NCI-H1105 treated with DMSO at 0.1 percent for 48 hours (cell line): ENCODE measurements around the gene AUTS2.
"Not testable (repeated sequence)": the region's sequence is repeated elsewhere in the genome, so short reads cannot be mapped to it uniquely, and the experiment has no call there.

Experiments
- DNase-seq: peaks from one replicate; lab custom pipeline; 2025; lab: John Stamatoyannopoulos, UW

Gene AUTS2

GRCh38 chr7:70781922-70782311, 1183.6 kb downstream of the AUTS2 start:
- no peak for DNase-seq

- no peak for DNase-seq
Observed at GRCh38 chr7:70782796-70783195, 1184.5 kb downstream of the AUTS2 start.

GRCh38 chr7:70785427-70785826, 1187.2 kb downstream of the AUTS2 start:
- DNase-seq: no peak

GRCh38 chr7:70786076-70786475, 1187.8 kb downstream of the AUTS2 start:
- DNase-seq: no peak

- DNase-seq: no peak
Observed at GRCh38 chr7:70787286-70787685, 1189.0 kb downstream of the AUTS2 start.

GRCh38 chr7:70787771-70788170, 1189.5 kb downstream of the AUTS2 start:
- no peak for DNase-seq

GRCh38 chr7:70788276-70788675, 1190.0 kb downstream of the AUTS2 start:
- DNase-seq: no peak

- DNase-seq: no peak
Observed at GRCh38 chr7:70789481-70790214, 1191.4 kb downstream of the AUTS2 start.

- DNase-seq: no peak
Observed at GRCh38 chr7:70790215-70791073, 1192.2 kb downstream of the AUTS2 start.

- no peak for DNase-seq
Observed at GRCh38 chr7:70791341-70791740, 1193.1 kb downstream of the AUTS2 start.

- DNase-seq: no peak
Observed at GRCh38 chr7:70793060-70793459, 1194.8 kb downstream of the AUTS2 start.

GRCh38 chr7:70793821-70794220, 1195.5 kb downstream of the AUTS2 start:
- DNase-seq: no peak

- DNase-seq: no peak
Observed at GRCh38 chr7:70794962-70795361, 1196.7 kb downstream of the AUTS2 start.

- no peak for DNase-seq
Observed at GRCh38 chr7:70795948-70796347, 1197.7 kb downstream of the AUTS2 start.

GRCh38 chr7:70797109-70797514, 1198.8 kb downstream of the AUTS2 start:
- no peak for DNase-seq

- no peak for DNase-seq
Observed at GRCh38 chr7:70799841-70800405, 1201.6 kb downstream of the AUTS2 start.

- DNase-seq: no peak
Observed at GRCh38 chr7:70805360-70805759, 1207.1 kb downstream of the AUTS2 start.

GRCh38 chr7:70807650-70808049, 1209.4 kb downstream of the AUTS2 start:
- DNase-seq: no peak

GRCh38 chr7:70808876-70809275, 1210.6 kb downstream of the AUTS2 start:
- DNase-seq: no peak

- no peak for DNase-seq
Observed at GRCh38 chr7:70810558-70811139, 1212.4 kb downstream of the AUTS2 start.

GRCh38 chr7:70812511-70812910, 1214.2 kb downstream of the AUTS2 start:
- DNase-seq: no peak

- not testable (repeated sequence) for DNase-seq
Observed at GRCh38 chr7:70822490-70822889, 1224.2 kb downstream of the AUTS2 start.
